DND-41 (cell line): Measurements from ENCODE around the gene RNF39.

Experiments used
- ATAC-seq: fragments of 200-7000 bp; cut with Tn5 transposase; 3 replicates; pipeline ENCODE4 v1.9.1; 2021; ENCODE audit warnings: low read depth; ENCODE audit not compliant: insufficient read depth
- DNase-seq: peaks from one replicate; pipeline ENCODE4 v3.0.0-alpha.2; 2020
- H2AFZ ChIP-seq: 2 replicates; pipeline ENCODE4 v1.6.0; 2012; ENCODE audit warnings: low read depth, low read length
- H3K27ac ChIP-seq: 2 replicates; pipeline ENCODE4 v1.5.1; 2012; ENCODE audit warnings: low read length, inconsistent platforms
- H3K27me3 ChIP-seq: fragments of 200-600 bp; sonication (generic); 2 replicates; pipeline ENCODE4 v1.6.0; 2012; ENCODE audit warnings: low read length, mild to moderate bottlenecking, inconsistent platforms; ENCODE audit not compliant: insufficient read depth, poor library complexity
- H3K36me3 ChIP-seq: 2 replicates; pipeline ENCODE4 v1.5.1; 2012; ENCODE audit warnings: low read length, inconsistent platforms; ENCODE audit not compliant: insufficient read depth
- H3K4me1 ChIP-seq: 2 replicates; pipeline ENCODE4 v1.5.1; 2012; ENCODE audit warnings: mild to moderate bottlenecking, low read length; ENCODE audit not compliant: insufficient read depth
- H3K4me2 ChIP-seq: 2 replicates; pipeline ENCODE4 v1.6.0; 2012; ENCODE audit warnings: mild to moderate bottlenecking, moderate library complexity, low read length, inconsistent platforms; ENCODE audit not compliant: insufficient read depth
- H3K4me3 ChIP-seq, 2 experiments: fragments of 200-600 bp in 1 of 2; shearing (Covaris generic) in 1 of 2; 2 replicates each; pipeline ENCODE4 v1.5.1; 2012 to 2016; ENCODE audit warnings: inconsistent platforms in 2 of 2, low read length in 2 of 2, mild to moderate bottlenecking in 2 of 2, low read depth in 1 of 2, moderate library complexity in 1 of 2
- H3K79me2 ChIP-seq: 2 replicates; pipeline ENCODE4 v1.6.0; 2012; ENCODE audit warnings: low read length, inconsistent platforms; ENCODE audit not compliant: insufficient read depth
- H3K9ac ChIP-seq: 2 replicates; pipeline ENCODE4 v1.6.0; 2012; ENCODE audit warnings: low read depth, mild to moderate bottlenecking, inconsistent platforms, low read length, moderate library complexity
- H3K9me3 ChIP-seq: 2 replicates; pipeline ENCODE4 v1.5.1; 2012; ENCODE audit warnings: low read length, moderate library complexity, mild to moderate bottlenecking, inconsistent platforms; ENCODE audit not compliant: insufficient read depth, severe bottlenecking
- H4K20me1 ChIP-seq: 2 replicates; pipeline ENCODE4 v1.6.0; 2012; ENCODE audit warnings: low read length; ENCODE audit not compliant: insufficient read depth
- EZH2 ChIP-seq: IDR thresholded peaks from 3 replicates; pipeline ENCODE4 v1.6.1; 2012; ENCODE audit warnings: borderline replicate concordance, low read depth, mild to moderate bottlenecking, moderate library complexity, low read length, inconsistent platforms; ENCODE audit not compliant: severe bottlenecking
- TF ChIP-seq, protein P1 (sequence below): IDR thresholded peaks from 2 replicates; pipeline ENCODE4 v1.5.1; 2012; ENCODE audit warnings: borderline replicate concordance, low read length, moderate library complexity, mild to moderate bottlenecking; ENCODE audit not compliant: poor library complexity, severe bottlenecking; ENCODE audit errors: extremely low read depth

RNF39 gene

DNA sequence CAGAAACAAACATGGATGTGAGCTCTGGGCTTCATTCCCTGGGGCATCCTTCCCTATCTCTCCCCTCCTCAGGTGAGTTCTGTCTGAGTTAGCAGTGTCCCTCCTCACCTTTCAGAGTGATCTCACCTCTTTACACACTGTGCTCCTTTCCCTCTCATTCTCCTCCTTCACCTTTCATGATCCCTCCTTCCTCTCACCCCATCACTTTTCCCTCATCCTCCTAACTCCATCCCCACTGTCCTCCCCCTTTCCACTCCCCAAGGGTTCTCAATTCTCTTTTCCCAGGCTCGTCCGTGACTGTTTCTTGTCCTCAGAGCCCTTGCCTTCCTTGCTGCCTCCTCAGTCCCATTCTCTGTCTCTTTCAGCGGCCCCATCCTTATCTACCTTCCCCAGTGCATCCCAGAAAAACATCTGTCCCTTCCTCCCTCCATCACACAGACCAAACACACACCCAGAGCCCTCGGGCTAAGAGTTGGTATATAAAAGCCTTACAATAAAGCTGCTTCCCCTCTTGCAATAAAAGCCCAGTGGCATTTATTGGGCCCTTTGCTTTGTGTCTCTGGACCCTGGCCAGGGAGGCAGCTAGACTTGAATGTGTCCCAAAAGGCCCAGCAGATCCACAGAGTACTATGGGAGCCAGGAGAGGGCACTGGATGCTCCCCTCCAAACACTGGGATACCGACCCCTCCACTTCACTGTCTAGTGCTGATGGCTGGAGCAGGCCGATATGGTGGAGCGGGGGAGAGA lies 1.9 kb downstream of the RNF39 start:
- H3K4me1 ChIP-seq = peaks cover 35% of the 10 kb centered on the region
- no peaks in the 10 kb centered on the region for H3K27me3 ChIP-seq
- no peaks in the 10 kb centered on the region; the same call in 1 of the 2 replicates for H4K20me1 ChIP-seq
- H3K27ac ChIP-seq = no peak overlapping the region
- H3K9ac ChIP-seq = no peak overlapping the region
- H3K79me2 ChIP-seq = peaks cover under 1% of the 10 kb centered on the region
- no peak for ATAC-seq
- no peak for TF ChIP-seq EZH2
- TF ChIP-seq, protein P1, sequence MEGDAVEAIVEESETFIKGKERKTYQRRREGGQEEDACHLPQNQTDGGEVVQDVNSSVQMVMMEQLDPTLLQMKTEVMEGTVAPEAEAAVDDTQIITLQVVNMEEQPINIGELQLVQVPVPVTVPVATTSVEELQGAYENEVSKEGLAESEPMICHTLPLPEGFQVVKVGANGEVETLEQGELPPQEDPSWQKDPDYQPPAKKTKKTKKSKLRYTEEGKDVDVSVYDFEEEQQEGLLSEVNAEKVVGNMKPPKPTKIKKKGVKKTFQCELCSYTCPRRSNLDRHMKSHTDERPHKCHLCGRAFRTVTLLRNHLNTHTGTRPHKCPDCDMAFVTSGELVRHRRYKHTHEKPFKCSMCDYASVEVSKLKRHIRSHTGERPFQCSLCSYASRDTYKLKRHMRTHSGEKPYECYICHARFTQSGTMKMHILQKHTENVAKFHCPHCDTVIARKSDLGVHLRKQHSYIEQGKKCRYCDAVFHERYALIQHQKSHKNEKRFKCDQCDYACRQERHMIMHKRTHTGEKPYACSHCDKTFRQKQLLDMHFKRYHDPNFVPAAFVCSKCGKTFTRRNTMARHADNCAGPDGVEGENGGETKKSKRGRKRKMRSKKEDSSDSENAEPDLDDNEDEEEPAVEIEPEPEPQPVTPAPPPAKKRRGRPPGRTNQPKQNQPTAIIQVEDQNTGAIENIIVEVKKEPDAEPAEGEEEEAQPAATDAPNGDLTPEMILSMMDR = no peak
- no peak overlapping the region for H3K4me3 ChIP-seq
- DNase-seq = no peak
- H2AFZ ChIP-seq = no peak overlapping the region
- peaks cover 15% of the 10 kb centered on the region for H3K36me3 ChIP-seq
- no peak overlapping the region for H3K4me2 ChIP-seq
- no peaks in the 10 kb centered on the region for H3K9me3 ChIP-seq

GRCh38 chr6:30071858-30072257 lies 3.7 kb downstream of the RNF39 start:
- no peaks in the 10 kb centered on the region; the same call in 1 of the 2 replicates for H4K20me1 ChIP-seq
- no peak overlapping the region for H3K9ac ChIP-seq
- H3K4me2 ChIP-seq = no peak overlapping the region
- no peaks in the 10 kb centered on the region for H3K9me3 ChIP-seq
- peaks cover 20% of the 10 kb centered on the region for H3K36me3 ChIP-seq
- no peaks in the 10 kb centered on the region for H3K27me3 ChIP-seq
- H3K79me2 ChIP-seq = peaks cover 17% of the 10 kb centered on the region
- TF ChIP-seq, protein P1 = no peak
- TF ChIP-seq EZH2 = no peak
- no peak for ATAC-seq
- no peak overlapping the region for H3K27ac ChIP-seq
- no peak overlapping the region for H3K4me3 ChIP-seq
- no peak overlapping the region for H2AFZ ChIP-seq
- H3K4me1 ChIP-seq = peaks cover 29% of the 10 kb centered on the region
- no peak for DNase-seq

GRCh38 chr6:30071081-30071818 lies 4.3 kb downstream of the RNF39 start:
- DNase-seq (no peak), ATAC-seq (no peak)
- H3K4me1 ChIP-seq = peaks cover 25% of the 10 kb centered on the region
- H3K4me3 ChIP-seq = no peak overlapping the region
- H4K20me1 ChIP-seq = no peaks in the 10 kb centered on the region; the same call in 1 of the 2 replicates
- H2AFZ ChIP-seq = no peak overlapping the region
- peaks cover 20% of the 10 kb centered on the region for H3K36me3 ChIP-seq
- no peak overlapping the region for H3K27ac ChIP-seq
- peaks cover 17% of the 10 kb centered on the region for H3K79me2 ChIP-seq
- H3K9me3 ChIP-seq = no peaks in the 10 kb centered on the region
- H3K27me3 ChIP-seq = no peaks in the 10 kb centered on the region
- TF ChIP-seq, protein P1 = no peak
- no peak for TF ChIP-seq EZH2
- H3K9ac ChIP-seq = no peak overlapping the region
- no peak overlapping the region for H3K4me2 ChIP-seq
